Stimulated activated CD4-positive, alpha-beta T cell treated with anti-CD3 and anti-CD28 coated beads, Interleukin-12 subunit alpha, Interleukin-12 subunit beta, amount 100 ng/mL, for 24 hours (primary cell): ENCODE results near the gene SELENOS.

Source experiments
- DNase-seq, 2 experiments: peaks; one replicate each; pipeline ENCODE4 v3.0.0-alpha.2; 2020; ENCODE audit warnings: low read depth in 2 of 2

SELENOS gene

DNA sequence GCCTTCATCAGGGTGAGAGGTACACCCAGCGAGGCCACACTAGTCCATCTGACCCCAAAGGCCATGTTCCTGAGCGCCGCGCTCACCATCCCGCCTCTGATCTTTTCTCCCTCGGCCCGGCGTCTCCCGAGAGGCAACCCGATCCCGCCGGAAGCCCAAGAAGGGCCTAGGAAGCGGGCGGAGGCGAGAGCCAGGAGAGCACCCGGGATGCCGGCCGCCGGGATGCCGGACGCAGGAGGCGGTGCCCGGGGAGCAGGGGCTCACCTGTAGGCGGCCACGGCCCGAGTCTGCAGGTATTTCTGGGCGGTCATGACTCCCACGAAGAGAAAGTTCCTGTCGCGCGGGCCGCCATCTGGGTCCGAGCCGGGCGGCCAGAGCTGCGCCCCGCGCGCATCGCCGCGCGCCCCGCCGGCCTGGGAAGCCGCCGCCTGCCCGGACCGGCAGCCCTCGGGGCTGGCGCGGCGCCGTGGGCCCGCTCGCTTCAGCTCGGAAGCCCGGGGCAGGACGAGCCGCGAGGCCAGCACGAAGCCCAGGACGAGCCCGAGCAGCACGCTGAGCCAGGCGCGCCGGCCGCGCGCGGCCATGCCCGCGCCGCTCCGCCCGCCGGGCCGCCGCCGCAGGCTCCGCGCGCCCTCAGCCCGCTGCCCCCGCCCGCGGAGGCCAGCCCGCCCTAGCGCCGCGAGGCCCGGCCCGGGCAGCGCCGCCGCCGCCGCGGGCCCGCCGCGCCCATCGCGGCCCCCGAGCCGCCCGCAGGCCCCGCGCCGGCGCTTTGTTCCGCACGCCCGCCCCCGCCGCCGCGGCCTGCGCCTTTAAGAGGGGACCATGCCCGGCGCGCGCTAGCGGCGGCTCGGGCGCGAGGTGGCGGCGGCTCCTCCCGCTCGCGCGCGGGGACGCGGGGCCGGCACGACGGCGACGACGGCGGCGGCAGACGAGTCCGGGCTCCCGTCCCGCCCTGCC lies 26.1 kb downstream of the SELENOS start:
- DNase-seq: peak in 1 of 2 experiments; percentile 19

DNA sequence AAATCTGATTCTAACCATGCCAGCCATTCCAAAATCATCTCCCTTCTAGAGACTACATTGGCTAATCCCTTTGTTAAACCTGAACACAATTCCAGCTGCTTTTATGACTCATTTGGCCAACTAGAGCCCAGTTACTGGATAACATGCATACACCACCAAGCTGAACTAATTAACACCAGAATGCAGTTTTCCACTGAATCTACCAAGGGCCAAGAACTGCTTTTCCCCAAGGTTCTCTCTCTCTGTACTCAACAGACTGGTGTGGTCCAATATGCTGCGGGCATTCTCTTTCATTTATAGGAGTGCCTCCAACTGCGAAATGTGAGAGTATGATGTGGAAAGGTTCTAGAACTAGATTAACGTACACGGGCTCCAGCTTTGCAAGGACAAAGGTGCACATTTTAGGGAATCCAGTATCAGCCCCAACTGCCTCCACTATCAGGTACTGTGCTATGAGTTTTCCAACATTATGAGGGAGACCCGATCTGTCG lies 26.9 kb downstream of the SELENOS start:
- DNase-seq: no peak

DNA sequence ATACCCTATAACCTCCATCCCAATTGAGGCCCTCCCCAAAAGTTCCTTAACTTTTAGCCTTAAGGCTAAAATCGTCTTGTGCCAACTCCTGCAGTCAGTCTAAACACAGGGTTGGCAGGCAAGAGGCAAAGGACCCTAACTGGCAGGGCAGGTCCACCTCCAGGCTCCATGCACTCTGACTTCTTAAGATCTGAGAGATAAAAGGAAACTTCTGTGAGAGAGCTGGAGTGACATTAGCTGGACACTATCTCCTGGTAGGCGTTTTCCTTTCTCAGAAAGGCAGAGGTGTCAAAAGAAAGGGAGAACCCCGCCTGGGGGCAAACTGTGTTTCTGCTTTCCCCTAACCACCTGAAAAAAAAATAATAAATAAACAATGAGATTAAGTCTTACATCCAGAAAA lies 29.0 kb downstream of the SELENOS start:
- DNase-seq: no peak

DNA sequence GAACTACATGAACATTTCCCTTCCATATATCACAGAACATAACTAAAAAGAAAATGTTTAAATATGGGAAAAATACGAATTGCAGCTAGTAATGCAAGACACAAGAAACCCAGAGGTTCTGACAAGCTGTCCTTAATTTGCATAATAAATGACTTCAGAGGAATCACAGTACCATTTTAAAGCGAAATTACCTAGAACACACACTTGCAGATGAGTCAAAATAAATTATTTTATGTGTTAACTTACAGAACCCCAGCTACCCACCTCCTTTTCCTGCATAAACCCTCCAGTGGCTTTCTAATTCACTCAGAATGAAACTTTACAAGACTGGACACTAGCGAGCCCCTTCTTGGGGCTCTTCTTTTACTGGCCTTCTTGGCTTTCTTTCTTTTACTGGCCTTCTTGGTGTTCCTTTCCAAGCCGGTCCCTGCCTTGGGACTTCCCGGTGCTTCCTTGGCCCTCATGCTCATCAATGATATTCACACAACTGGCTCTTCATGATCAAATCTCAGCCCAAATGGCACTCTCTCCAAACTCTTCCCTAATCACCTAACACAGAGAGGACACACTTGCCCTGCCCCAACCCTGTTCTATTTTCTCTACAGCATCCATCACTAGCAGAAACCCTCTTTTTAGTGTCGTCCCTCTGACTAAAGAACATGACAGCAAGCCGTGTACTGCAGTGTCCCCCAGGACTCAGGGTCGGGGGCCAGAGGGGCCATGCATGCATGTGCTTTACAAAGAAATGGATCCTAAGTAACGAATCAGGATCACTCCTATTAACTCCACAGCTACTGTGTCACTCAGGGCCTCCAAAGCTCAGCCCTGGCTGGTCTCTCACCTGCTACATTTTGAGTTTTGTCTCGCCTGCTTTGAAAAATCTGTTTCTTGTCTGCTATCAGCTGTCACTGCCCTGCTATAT lies 30.2 kb downstream of the SELENOS start:
- no peak for DNase-seq

DNA sequence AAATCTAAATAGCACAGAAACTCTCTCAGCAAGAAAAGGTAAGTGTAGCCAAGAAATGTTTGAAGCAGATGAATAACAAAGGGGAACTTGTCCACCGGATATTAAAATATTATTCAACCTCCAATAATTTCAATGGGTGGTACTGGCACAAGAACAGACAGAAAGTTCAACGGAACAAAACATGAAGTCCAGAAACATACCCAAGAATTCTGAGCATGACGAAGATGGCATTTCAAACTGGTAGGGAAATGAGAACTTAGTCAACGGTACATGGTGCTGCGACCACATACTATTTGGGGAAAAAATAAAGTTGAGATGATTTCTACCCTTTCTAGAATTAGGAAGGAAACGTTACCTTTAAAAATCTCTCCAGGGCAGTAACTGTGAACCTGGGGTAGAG lies 30.9 kb downstream of the SELENOS start:
- DNase-seq: no peak

DNA sequence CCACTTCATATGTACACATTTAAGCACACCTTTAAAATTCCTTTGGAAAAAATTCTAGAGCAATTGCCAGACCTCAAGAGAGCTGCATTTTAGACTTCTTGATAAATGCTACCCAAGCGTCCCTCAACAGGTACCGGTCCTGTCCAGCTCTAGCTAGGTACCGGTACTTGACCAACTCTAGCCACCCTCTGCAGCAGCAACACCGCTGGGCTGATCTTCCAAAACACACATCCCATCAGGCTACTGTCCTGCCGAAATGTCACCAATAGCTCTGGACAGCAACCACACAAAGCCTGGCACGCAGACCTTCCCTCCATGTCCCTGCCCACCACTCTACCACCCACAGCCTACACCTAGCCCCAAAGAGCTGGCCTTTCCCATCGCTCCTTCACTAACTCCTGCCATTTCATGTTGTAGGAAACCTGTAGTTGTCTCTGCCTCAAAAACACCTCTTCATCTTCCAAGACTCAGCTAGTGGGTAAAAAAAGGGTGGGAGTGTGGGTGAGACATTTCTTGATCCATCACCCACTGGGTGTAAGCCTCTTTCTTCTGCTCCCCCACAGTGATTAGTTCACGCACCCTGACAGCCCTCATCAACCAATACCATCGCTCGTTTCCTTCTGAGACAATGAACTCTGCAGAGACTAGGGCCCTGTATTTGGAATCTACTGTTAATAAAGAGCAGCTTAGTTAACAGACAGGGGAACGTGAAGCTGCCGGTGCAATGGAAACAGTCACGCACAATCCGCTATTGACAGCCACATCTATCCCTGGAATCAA lies 32.2 kb downstream of the SELENOS start:
- DNase-seq: no peak

DNA sequence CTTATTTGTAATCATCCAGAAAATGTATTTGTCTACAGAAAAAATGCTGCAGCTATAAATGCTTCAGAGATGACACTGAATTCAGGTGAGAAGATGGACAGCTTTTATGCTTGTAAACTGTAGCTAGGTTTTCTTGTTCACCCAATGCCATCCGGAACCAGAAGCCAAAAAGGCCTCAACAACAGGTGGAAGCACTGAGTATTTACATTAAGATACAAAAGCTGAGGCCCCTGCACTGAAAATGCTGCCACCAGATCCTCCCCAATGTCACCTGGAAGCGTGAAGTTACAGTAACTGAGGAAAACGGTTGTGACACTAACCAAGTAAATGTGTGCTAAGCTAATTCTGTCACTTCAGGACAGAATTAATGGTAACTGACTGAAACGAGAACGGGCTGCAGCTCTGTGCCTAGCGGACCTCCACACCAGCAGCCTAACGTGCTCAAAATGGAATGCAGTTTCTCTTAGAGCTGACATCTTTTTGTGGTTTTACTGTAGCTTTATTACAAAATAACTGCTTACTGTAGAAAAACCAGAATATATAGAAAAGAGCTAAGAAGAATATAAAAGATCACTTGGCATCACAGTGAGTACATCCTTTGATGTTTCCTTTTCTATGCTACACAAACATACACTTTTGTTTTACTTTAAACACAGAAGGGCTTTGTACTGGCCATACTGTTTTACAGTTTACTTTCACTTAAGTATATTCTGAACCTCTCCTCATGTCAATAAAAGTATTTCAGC lies 33.1 kb downstream of the SELENOS start:
- no peak for DNase-seq

DNA sequence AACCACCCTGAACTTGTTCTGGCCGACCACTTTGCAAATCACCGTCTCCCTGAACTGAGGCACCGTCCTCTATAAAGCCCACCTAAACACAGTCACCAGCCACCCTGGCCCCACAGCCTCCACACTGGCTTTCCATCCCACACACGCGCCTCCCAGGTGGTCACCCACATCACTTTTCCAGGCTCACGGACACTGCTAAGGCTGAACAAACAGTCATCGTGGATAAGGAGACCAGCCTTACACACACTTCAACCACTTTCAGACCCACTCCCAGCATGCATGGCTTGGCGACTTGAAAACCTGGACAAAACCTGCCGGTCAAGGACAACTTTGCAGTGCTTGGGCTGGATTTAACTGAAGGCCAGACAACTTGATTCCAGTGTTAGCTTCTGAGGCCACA lies 33.9 kb downstream of the SELENOS start:
- DNase-seq: no peak

DNA sequence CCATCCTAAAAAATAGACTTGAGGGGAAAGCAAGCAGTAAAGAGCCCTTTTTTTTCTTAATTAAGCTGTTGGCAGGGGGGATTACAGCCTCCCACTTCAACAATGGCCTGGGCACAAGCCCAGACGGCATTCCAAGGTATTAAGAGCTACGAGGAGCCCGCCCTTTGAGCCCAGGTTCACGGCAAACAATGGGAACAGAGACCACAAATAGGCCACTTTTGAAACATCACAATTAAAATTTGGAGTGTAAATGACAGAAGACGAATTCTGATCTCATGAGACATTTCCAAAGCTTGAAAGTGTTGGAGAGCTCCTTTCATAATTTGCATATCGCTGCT lies 34.3 kb downstream of the SELENOS start:
- no peak for DNase-seq

DNA sequence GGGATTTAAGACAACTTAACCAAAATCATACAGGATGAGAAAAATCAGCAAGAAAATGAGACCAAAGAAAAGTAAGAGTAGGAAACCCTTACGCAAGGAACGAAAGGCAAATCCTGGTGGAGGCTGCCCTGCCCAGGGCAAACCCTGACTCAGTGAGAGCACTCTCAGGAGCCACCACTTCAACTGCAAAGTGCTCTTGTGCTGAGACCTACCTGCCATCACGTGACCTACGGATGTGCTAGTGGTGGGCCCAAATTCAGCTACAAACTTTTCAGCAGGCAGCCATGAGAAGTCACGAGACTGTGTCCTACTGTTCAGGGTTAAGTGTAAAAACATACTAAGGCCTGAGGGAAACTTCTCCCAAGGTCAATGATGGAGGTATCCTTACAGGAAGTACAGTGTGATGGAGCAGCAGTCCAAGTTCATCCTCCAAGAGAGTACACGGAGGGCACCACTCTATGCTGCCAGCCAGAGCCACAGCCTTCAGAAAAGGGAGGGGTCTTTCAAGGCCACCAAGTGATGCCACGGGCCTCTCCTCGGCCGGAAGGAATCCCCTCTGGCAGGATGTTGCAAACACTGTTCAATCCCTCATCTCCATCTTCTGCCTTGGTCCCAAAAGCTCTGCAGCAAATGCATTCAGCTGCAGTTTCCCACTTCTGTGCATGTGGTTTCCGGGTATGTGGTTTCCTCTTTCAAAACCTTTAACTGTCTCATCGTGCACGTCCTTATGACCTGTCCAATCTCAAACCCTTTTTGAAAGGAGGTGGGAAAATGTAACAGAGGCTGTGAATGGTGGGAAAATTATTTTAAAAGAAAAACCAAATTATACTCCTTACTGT lies 34.9 kb downstream of the SELENOS start:
- peak in 1 of 2 experiments; percentile 17 for DNase-seq

DNA sequence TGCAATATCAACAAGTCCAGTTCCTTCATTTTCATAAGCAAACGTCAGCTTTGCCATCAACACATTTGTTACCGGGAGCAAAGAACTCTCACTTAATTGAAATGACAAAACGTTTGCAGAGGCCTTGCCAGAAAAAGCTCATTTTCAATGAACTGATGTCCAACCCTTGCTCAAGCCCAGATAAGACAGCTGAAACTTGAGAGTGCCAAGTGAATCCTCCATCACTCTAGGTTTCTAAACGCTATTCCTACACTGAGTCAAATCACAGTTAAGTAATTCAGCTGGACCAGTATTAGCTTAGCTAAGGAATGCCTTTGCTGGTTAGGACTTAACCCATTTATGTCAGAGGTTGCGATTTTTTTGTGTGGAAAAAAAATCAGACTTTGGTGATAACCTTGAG lies 36.9 kb downstream of the SELENOS start:
- no peak for DNase-seq

DNA sequence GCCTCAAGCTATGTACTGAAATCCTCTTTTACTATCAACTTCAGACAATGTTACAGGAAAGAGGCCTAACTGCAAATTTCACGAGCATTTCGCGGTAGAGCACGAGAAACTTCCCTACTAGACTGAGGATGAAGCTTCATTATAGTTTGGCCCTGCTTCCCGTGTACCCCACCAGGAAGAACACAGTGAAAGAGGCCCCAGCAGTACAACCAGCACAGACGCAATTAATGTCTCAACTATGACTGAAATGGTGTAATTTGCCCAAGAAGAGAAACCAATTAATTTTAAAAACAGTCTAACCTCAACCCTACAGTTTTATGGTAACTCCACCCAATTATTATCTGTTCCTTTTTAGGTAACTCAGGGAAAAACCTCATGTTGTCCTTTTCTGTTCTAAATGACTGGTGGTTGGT lies 37.6 kb downstream of the SELENOS start:
- no peak for DNase-seq

DNA sequence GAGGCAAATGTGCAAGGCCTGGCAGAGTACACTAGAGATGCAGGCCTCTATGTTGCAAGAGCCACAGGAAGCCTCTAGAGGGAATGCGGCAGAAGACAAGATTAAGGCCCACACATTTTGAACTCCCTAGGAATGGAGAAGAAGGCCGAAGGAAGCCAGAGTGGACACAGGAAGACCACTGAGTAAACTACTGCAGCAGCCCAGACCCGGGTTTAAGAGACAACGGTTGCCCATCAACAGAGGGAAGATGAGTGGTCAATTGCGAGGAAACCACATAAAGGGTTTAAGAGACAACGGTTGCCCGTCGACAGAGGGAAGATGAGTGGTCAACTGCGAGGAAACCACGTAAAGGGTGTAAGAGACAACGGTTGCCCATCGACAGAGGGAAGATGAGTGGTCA lies 40.0 kb downstream of the SELENOS start:
- no peak for DNase-seq

DNA sequence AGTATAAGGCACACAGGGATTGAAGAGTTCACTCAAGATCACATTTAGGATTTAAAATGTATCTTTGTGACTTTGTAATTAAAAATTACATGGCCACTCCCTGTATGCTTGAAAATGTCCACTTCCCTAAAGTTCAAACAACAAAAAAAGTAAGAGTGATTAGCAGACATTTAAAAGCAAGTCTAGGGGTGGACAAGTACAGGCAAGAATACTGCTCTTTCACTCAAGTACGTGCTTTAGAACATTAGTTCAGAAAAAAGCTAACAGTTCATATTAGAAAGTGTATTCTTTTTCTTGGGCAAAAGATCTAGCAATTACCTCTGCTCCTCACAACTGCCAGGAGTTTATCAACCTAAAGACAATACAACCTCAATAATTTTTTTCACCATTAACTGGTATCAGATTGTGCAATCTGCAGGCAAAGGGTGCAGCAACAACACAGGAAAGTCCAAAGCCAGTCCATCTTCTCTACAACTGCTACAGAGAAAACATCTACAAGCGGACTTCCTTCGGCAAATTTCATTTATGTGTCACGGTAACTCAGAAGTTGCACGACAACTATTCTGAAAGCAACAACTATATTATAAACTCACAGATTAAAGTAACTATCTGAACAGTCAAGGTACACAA lies 43.5 kb downstream of the SELENOS start:
- DNase-seq: no peak

DNA sequence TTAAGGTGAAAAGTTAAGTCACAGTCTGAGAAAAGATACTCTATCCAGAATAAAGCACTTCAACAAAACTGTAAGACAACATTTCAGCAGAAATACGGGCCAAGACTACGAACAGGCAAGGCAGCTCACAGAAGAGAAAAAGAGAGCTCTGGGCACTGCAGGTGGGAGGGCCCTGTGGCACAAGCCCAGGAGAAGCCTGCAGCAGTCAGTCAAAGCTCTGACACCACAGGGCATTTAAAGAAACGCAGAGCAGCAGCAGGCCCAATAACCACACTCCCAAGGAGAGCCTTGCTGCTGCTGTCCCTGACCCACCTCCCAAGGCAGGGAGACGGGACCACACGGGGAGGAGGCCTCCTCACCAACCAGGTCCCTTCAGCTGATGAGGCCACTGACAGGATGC lies 44.6 kb downstream of the SELENOS start:
- DNase-seq: no peak

DNA sequence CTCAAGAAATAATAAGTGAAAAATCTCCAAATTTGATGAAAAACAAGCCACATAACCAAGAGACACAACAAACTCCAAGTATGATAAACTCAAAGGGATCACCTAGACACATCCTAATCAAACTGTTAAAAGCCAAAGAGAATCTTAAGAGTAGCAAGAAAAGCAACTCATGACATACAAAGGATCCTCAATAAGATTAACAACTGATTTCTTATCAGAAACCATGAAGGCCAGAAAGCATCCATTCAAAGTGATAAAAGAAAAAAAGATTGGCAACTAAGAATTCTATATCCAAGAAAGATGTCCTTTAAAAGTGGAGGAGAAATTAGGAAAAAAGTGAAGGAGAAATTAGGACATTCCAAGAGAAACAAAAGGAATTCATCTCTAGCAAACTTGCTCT lies 49.0 kb downstream of the SELENOS start:
- DNase-seq: no peak

DNA sequence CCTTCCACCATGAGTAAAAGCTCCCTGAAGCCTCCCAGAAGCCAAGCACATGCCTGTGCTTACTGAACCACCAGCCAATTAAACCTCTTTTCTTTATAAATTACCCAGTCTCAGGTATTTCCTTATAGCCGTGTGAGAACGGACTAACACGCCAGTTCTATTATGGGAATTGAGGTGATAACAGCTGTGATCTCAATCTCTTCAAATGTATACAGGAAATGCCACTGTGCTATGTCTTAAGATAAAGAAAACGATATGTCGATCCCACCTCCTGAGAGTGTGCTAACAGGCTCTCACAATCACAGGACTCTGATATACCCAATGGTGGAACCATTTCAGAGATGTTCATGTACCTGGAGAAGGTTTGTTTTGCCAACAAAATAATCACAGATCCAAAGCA lies 51.6 kb downstream of the SELENOS start:
- DNase-seq: no peak
